Neuronal stem cell (in vitro differentiated cells): ENCODE data around the gene ATXN3.

ENCODE experiments used
- DNase-seq: peaks from one replicate; pipeline ENCODE4 v3.0.0-alpha.2; 2013; ENCODE audit warnings: low spot score
- H2AFZ ChIP-seq: one replicate; pipeline ENCODE4 v1.6.1; 2013; ENCODE audit warnings: mild to moderate bottlenecking, low read length, inconsistent platforms
- H2AK5ac ChIP-seq: 2 replicates; pipeline ENCODE4 v1.6.1; 2013; ENCODE audit warnings: low read depth, mild to moderate bottlenecking, inconsistent platforms, low read length, moderate library complexity, mixed read lengths
- H2BK120ac ChIP-seq: 2 replicates; pipeline ENCODE4 v1.6.1; 2013; ENCODE audit warnings: low read depth, mild to moderate bottlenecking, inconsistent platforms, low read length, moderate library complexity, mixed read lengths
- H2BK12ac ChIP-seq: one replicate; pipeline ENCODE4 v1.6.1; 2013; ENCODE audit warnings: low read length, inconsistent platforms
- H2BK15ac ChIP-seq: 2 replicates; pipeline ENCODE4 v1.6.1; 2013; ENCODE audit warnings: mild to moderate bottlenecking, low read length, inconsistent platforms, mixed read lengths
- H2BK5ac ChIP-seq: one replicate; pipeline ENCODE4 v1.6.1; 2013; ENCODE audit warnings: inconsistent platforms, mild to moderate bottlenecking, low read length, moderate library complexity
- H3K14ac ChIP-seq: one replicate; pipeline ENCODE4 v1.6.1; 2013; ENCODE audit warnings: low read length, inconsistent platforms
- H3K18ac ChIP-seq: 2 replicates; pipeline ENCODE4 v1.6.1; 2013; ENCODE audit warnings: low read length, inconsistent platforms
- H3K23ac ChIP-seq: 2 replicates; pipeline ENCODE4 v1.6.1; 2013; ENCODE audit warnings: low read depth, mild to moderate bottlenecking, mixed read lengths, low read length, inconsistent platforms; ENCODE audit not compliant: poor library complexity
- H3K27ac ChIP-seq: replicated peaks from 3 replicates; pipeline ENCODE4 v1.5.1; 2013; ENCODE audit warnings: low read length, inconsistent platforms
- H3K27me3 ChIP-seq, 3 experiments: 2 replicates each; pipeline ENCODE4 v1.6.1; 2013; ENCODE audit warnings: low read length in 3 of 3, mild to moderate bottlenecking in 2 of 3, inconsistent platforms in 1 of 3, low read depth in 1 of 3, mixed read lengths in 1 of 3, moderate library complexity in 1 of 3; ENCODE audit not compliant: control insufficient read depth in 3 of 3, insufficient read depth in 3 of 3
- H3K36me3 ChIP-seq, 2 donors: replicated peaks in 1 of 2; 2 replicates each; pipeline ENCODE4 v1.6.1; 2013; ENCODE audit warnings: low read length in 2 of 2; ENCODE audit not compliant: control insufficient read depth in 2 of 2, insufficient read depth in 2 of 2
- H3K4ac ChIP-seq: 2 replicates; pipeline ENCODE4 v1.6.1; 2013; ENCODE audit warnings: inconsistent platforms, mild to moderate bottlenecking, low read length, moderate library complexity
- H3K4me1 ChIP-seq, 2 donors: 1 replicate in 1 of 2; 2 replicates in 1 of 2; pipeline ENCODE4 v1.6.1; 2013; ENCODE audit warnings: low read length in 2 of 2, low read depth in 1 of 2; ENCODE audit not compliant: control insufficient read depth in 2 of 2, insufficient read depth in 1 of 2
- H3K4me2 ChIP-seq: one replicate; pipeline ENCODE4 v1.6.1; 2013; ENCODE audit warnings: mild to moderate bottlenecking, low read length, inconsistent platforms; ENCODE audit not compliant: insufficient read depth, poor library complexity, severe bottlenecking
- H3K4me3 ChIP-seq, 2 donors: 2 replicates each; pipeline ENCODE4 v1.5.1; 2013; ENCODE audit warnings: low read length in 2 of 2, mild to moderate bottlenecking in 2 of 2, inconsistent platforms in 1 of 2, moderate library complexity in 1 of 2
- H3K79me1 ChIP-seq: one replicate; pipeline ENCODE4 v1.6.1; 2013; ENCODE audit warnings: low read depth, mild to moderate bottlenecking, inconsistent platforms, low read length, moderate library complexity
- H3K9ac ChIP-seq: one replicate; pipeline ENCODE4 v1.6.1; 2013; ENCODE audit warnings: mild to moderate bottlenecking, low read depth, low read length, inconsistent platforms; ENCODE audit not compliant: poor library complexity
- H3K9me3 ChIP-seq, 2 donors: replicated peaks in 1 of 2; 2 replicates each; pipeline versions ENCODE3 to v1.6.1; 2013; ENCODE audit warnings: low read length in 2 of 2, mild to moderate bottlenecking in 2 of 2, inconsistent platforms in 1 of 2, low read depth in 1 of 2, mixed read lengths in 1 of 2, moderate library complexity in 1 of 2; ENCODE audit not compliant: control insufficient read depth in 2 of 2, insufficient read depth in 1 of 2
- H4K8ac ChIP-seq: one replicate; pipeline ENCODE4 v1.6.1; 2013; ENCODE audit warnings: low read depth, mild to moderate bottlenecking, inconsistent platforms, low read length, moderate library complexity
- H4K91ac ChIP-seq: one replicate; pipeline ENCODE4 v1.6.1; 2013; ENCODE audit warnings: low read length, low read depth, mild to moderate bottlenecking, inconsistent platforms; ENCODE audit not compliant: poor library complexity
- WGBS, 2 donors: extraction: QIAGEN DNeasy Blood & Tissue Kit; methylation state at CpG; one replicate each; pipeline ENCODE4 v1.1.7; 2013; ENCODE audit warnings: missing lambda C conversion rate in 2 of 2, mixed read lengths in 1 of 2; ENCODE audit not compliant: insufficient read length in 2 of 2, insufficient replicate concordance in 1 of 2; ENCODE audit errors: extremely low coverage in 2 of 2; 5-methylcytosine and 5-hydroxymethylcytosine counted together

The ATXN3 gene

GRCh38 chr14:92143962-92144361 lies 37.6 kb upstream of the ATXN3 start:
- H4K91ac ChIP-seq: no peak overlapping the region
- H3K14ac ChIP-seq: no peak overlapping the region
- no peak overlapping the region for H2AK5ac ChIP-seq
- H4K8ac ChIP-seq: no peak overlapping the region
- no peak overlapping the region for H3K9ac ChIP-seq
- peaks cover 26 to 95% of the 10 kb centered on the region in 2 donors for H3K36me3 ChIP-seq
- WGBS, 2 donors: no CpG with 5 or more reads among the region's 3 CpGs
- no peak overlapping the region for H2BK12ac ChIP-seq
- no peaks in the 10 kb centered on the region for H3K4me1 ChIP-seq
- DNase-seq: no peak
- H2BK15ac ChIP-seq: no peak overlapping the region
- H3K18ac ChIP-seq: no peak overlapping the region
- H3K79me1 ChIP-seq: no peaks in the 10 kb centered on the region
- no peak overlapping the region for H3K27ac ChIP-seq
- H2AFZ ChIP-seq: no peak overlapping the region
- no peaks in the 10 kb centered on the region for H3K27me3 ChIP-seq
- no peak overlapping the region for H3K23ac ChIP-seq
- no peak overlapping the region for H2BK120ac ChIP-seq
- no peaks in the 10 kb centered on the region for H3K9me3 ChIP-seq
- H2BK5ac ChIP-seq: no peak overlapping the region
- no peak overlapping the region for H3K4ac ChIP-seq
- H3K4me2 ChIP-seq: no peak overlapping the region
- H3K4me3 ChIP-seq: no peak overlapping the region

- Histone ChIP-seq H3K9ac (no peak overlapping the region), H3K23ac (no peak overlapping the region), H3K79me1 (no peaks in the 10 kb centered on the region), H4K91ac (no peak overlapping the region), H2BK120ac (no peak overlapping the region), H2AFZ (no peak overlapping the region), H3K36me3 (peaks cover 28 to 95% of the 10 kb centered on the region in 2 donors), H3K4ac (no peak overlapping the region), H3K4me3 (no peak overlapping the region), H3K14ac (no peak overlapping the region), H2AK5ac (no peak overlapping the region), H3K18ac (no peak overlapping the region), H4K8ac (no peak overlapping the region), H2BK5ac (no peak overlapping the region), H2BK12ac (no peak overlapping the region), H2BK15ac (no peak overlapping the region), H3K4me1 (no peaks in the 10 kb centered on the region), H3K4me2 (no peak overlapping the region), H3K27ac (no peak overlapping the region), H3K27me3 (no peaks in the 10 kb centered on the region), H3K9me3 (no peaks in the 10 kb centered on the region)
- no peak for DNase-seq
- no CpG with 5 or more reads among the region's 4 CpGs for WGBS, 2 donors
Observed at GRCh38 chr14:92143309-92143708, 36.9 kb upstream of the ATXN3 start.

- H3K23ac ChIP-seq: no peak overlapping the region
- H2AK5ac ChIP-seq: no peak overlapping the region
- H2AFZ ChIP-seq: no peak overlapping the region
- H3K4me3 ChIP-seq: no peak overlapping the region
- H3K36me3 ChIP-seq: peaks cover 15 to 98% of the 10 kb centered on the region in 2 donors
- H2BK5ac ChIP-seq: no peak overlapping the region
- H3K14ac ChIP-seq: no peak overlapping the region
- no peaks in the 10 kb centered on the region for H3K79me1 ChIP-seq
- H4K8ac ChIP-seq: no peak overlapping the region
- no peak overlapping the region for H3K9ac ChIP-seq
- H2BK15ac ChIP-seq: no peak overlapping the region
- no peak overlapping the region for H3K4me2 ChIP-seq
- H4K91ac ChIP-seq: no peak overlapping the region
- H2BK12ac ChIP-seq: no peak overlapping the region
- H3K4ac ChIP-seq: no peak overlapping the region
- no peaks in the 10 kb centered on the region for H3K27me3 ChIP-seq
- no peak overlapping the region for H3K18ac ChIP-seq
- H3K4me1 ChIP-seq: no peaks in the 10 kb centered on the region
- H3K9me3 ChIP-seq: no peaks in the 10 kb centered on the region
- no peak overlapping the region for H3K27ac ChIP-seq
- WGBS, 2 donors: no CpG with 5 or more reads among the region's 1 CpG
- DNase-seq: no peak
- no peak overlapping the region for H2BK120ac ChIP-seq
Observed at GRCh38 chr14:92135269-92135668, 28.9 kb upstream of the ATXN3 start.

GRCh38 chr14:92134456-92134855 lies 28.1 kb upstream of the ATXN3 start:
- Histone ChIP-seq H3K79me1 (no peaks in the 10 kb centered on the region), H4K8ac (no peak overlapping the region), H3K4me2 (no peak overlapping the region), H2BK120ac (no peak overlapping the region), H2AFZ (no peak overlapping the region), H3K18ac (no peak overlapping the region), H2AK5ac (no peak overlapping the region), H3K4ac (no peak overlapping the region), H3K4me1 (no peaks in the 10 kb centered on the region), H3K36me3 (peaks cover 17 to 99% of the 10 kb centered on the region in 2 donors), H3K27ac (no peak overlapping the region), H3K14ac (no peak overlapping the region), H4K91ac (no peak overlapping the region), H3K4me3 (no peak overlapping the region), H3K9ac (no peak overlapping the region), H3K23ac (no peak overlapping the region), H3K9me3 (no peaks in the 10 kb centered on the region), H2BK12ac (no peak overlapping the region), H2BK5ac (no peak overlapping the region), H3K27me3 (no peaks in the 10 kb centered on the region), H2BK15ac (no peak overlapping the region)
- WGBS, 2 donors: no CpG with 5 or more reads among the region's 1 CpG
- no peak for DNase-seq
